GM19240 (cell line): ENCODE data around the gene TBC1D16.
A peak's percentile ranks its signal among the peaks of the same experiment; 100 is the strongest.

ENCODE experiments used
- DNase-seq: peaks from one replicate; pipeline ENCODE4 v3.0.0; 2011; ENCODE audit warnings: low spot score; ENCODE audit not compliant: insufficient read length

The TBC1D16 gene

GRCh38 chr17:80035687-80035936 is at the start of gene TBC1D16:
TSS of gene TBC1D16 (minus strand) at chr17:80035872. CDS start at chr17:80013547, 22,325 bp downstream.
- DNase-seq, result peak; percentile 72

GRCh38 chr17:80084773-80085172 is 49.1 kb upstream of the TBC1D16 start:
- DNase-seq, result no peak

GRCh38 chr17:80083136-80083661 is 47.5 kb upstream of the TBC1D16 start:
- DNase-seq, result no peak

- peak; percentile 66 for DNase-seq
Observed at GRCh38 chr17:80082403-80083135, 46.9 kb upstream of the TBC1D16 start.

GRCh38 chr17:80081596-80081995 is 45.9 kb upstream of the TBC1D16 start:
- no peak for DNase-seq

- no peak for DNase-seq
Observed at GRCh38 chr17:80080081-80080480, 44.4 kb upstream of the TBC1D16 start.

GRCh38 chr17:80072410-80072809 is 36.7 kb upstream of the TBC1D16 start:
- DNase-seq, result no peak

- no peak for DNase-seq
Observed at GRCh38 chr17:80071116-80071841, 35.6 kb upstream of the TBC1D16 start.

- DNase-seq, result no peak
Observed at GRCh38 chr17:80070375-80071115, 34.9 kb upstream of the TBC1D16 start.

GRCh38 chr17:80068301-80069222 is 32.9 kb upstream of the TBC1D16 start:
- DNase-seq, result no peak

- DNase-seq, result no peak
Observed at GRCh38 chr17:80067393-80067986, 31.8 kb upstream of the TBC1D16 start.

GRCh38 chr17:80065478-80066170 is 30.0 kb upstream of the TBC1D16 start:
- no peak for DNase-seq

- no peak for DNase-seq
Observed at GRCh38 chr17:80064696-80065095, 29.0 kb upstream of the TBC1D16 start.

GRCh38 chr17:80063830-80064585 is 28.3 kb upstream of the TBC1D16 start:
- DNase-seq, result no peak

GRCh38 chr17:80061421-80061820 is 25.7 kb upstream of the TBC1D16 start:
- no peak for DNase-seq

- DNase-seq, result no peak
Observed at GRCh38 chr17:80060644-80061043, 25.0 kb upstream of the TBC1D16 start.

- DNase-seq, result no peak
Observed at GRCh38 chr17:80058311-80058955, 22.8 kb upstream of the TBC1D16 start.

GRCh38 chr17:80055597-80055996 is 19.9 kb upstream of the TBC1D16 start:
- no peak for DNase-seq

- DNase-seq, result no peak
Observed at GRCh38 chr17:80053102-80053501, 17.4 kb upstream of the TBC1D16 start.
